ENCODE data around the gene RIPK4. TPM values are rescaled to one million over a fixed set of nuclear protein-coding genes. Genes with fewer than 3 reads are reported as not detected.

Gene RIPK4
- polyA plus RNA-seq, 1 donor from 2014 or later: not detected

DNA sequence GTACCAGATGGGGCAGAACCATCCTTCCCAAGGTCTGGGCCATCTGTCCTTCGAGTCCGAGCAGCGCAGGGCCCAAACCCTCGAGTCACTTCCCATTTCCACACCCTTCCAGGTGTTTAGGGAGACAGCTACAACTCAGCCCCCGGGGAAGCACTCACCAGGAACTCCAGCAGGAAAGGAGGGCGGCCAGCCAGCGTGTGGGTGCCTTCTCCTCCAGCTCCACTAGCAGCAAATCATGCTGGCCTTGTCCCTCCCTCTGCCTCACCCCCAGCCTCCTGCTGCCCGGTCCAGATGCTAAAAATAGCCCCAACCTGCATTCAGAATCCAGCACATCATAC, 56.1 kb downstream of the RIPK4 start:
- H3K9me3 ChIP-seq (ENCODE audit: low read length): no peaks in the 10 kb centered on the region
- no peak overlapping the region for H3K4me3 ChIP-seq (ENCODE audit: low read length)
- TF ChIP-seq EZH2 (IDR thresholded peaks at IDR 0.05; ENCODE audit: borderline replicate concordance, insufficient read depth, low read length, poor library complexity, severe bottlenecking): no peak
- no peak for TF ChIP-seq REST (IDR thresholded peaks at IDR 0.05; ENCODE audit: borderline replicate concordance)
- TF ChIP-seq TAF1 (IDR thresholded peaks at IDR 0.05; ENCODE audit: low read depth): no peak
- TF ChIP-seq MXI1 (conservative IDR thresholded peaks at IDR 0.05; ENCODE audit: poor library complexity, severe bottlenecking): no peak
- no peak for TF ChIP-seq EP300 (conservative IDR thresholded peaks at IDR 0.05; ENCODE audit: poor library complexity, severe bottlenecking)
- TF ChIP-seq SMC3 (conservative IDR thresholded peaks at IDR 0.05; ENCODE audit: poor library complexity): no peak
- no peak for TF ChIP-seq RAD21 (conservative IDR thresholded peaks at IDR 0.05)
- TF ChIP-seq POLR2AphosphoS5 (IDR thresholded peaks at IDR 0.05): no peak
- TF ChIP-seq, protein P1, sequence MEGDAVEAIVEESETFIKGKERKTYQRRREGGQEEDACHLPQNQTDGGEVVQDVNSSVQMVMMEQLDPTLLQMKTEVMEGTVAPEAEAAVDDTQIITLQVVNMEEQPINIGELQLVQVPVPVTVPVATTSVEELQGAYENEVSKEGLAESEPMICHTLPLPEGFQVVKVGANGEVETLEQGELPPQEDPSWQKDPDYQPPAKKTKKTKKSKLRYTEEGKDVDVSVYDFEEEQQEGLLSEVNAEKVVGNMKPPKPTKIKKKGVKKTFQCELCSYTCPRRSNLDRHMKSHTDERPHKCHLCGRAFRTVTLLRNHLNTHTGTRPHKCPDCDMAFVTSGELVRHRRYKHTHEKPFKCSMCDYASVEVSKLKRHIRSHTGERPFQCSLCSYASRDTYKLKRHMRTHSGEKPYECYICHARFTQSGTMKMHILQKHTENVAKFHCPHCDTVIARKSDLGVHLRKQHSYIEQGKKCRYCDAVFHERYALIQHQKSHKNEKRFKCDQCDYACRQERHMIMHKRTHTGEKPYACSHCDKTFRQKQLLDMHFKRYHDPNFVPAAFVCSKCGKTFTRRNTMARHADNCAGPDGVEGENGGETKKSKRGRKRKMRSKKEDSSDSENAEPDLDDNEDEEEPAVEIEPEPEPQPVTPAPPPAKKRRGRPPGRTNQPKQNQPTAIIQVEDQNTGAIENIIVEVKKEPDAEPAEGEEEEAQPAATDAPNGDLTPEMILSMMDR (IDR thresholded peaks at IDR 0.05; ENCODE audit: poor library complexity, severe bottlenecking): no peak
- H3K9me2 ChIP-seq (ENCODE audit: insufficient read depth, low read length): no peaks in the 10 kb centered on the region
- no peak overlapping the region for H3K4me2 ChIP-seq (ENCODE audit: low read length)
- no peaks in the 10 kb centered on the region for H3K27me3 ChIP-seq (ENCODE audit: insufficient read depth, low read depth, low read length)
- H2AFZ ChIP-seq (ENCODE audit: low read depth, low read length): no peak overlapping the region
- H3K27ac ChIP-seq (ENCODE audit: low read length): no peak overlapping the region
- H4K20me1 ChIP-seq (ENCODE audit: insufficient read depth): no peaks in the 10 kb centered on the region
- H3F3A ChIP-seq (ENCODE audit: insufficient read depth, low read length, poor library complexity, severe bottlenecking): no peaks in the 10 kb centered on the region
- no peak overlapping the region for H3K9ac ChIP-seq (ENCODE audit: low read length)
- no peaks in the 10 kb centered on the region for H3K36me3 ChIP-seq (ENCODE audit: insufficient read depth, low read length)
- no peaks in the 10 kb centered on the region for H3K79me2 ChIP-seq (replicated peaks; ENCODE audit: insufficient read depth, low read length)

DNA sequence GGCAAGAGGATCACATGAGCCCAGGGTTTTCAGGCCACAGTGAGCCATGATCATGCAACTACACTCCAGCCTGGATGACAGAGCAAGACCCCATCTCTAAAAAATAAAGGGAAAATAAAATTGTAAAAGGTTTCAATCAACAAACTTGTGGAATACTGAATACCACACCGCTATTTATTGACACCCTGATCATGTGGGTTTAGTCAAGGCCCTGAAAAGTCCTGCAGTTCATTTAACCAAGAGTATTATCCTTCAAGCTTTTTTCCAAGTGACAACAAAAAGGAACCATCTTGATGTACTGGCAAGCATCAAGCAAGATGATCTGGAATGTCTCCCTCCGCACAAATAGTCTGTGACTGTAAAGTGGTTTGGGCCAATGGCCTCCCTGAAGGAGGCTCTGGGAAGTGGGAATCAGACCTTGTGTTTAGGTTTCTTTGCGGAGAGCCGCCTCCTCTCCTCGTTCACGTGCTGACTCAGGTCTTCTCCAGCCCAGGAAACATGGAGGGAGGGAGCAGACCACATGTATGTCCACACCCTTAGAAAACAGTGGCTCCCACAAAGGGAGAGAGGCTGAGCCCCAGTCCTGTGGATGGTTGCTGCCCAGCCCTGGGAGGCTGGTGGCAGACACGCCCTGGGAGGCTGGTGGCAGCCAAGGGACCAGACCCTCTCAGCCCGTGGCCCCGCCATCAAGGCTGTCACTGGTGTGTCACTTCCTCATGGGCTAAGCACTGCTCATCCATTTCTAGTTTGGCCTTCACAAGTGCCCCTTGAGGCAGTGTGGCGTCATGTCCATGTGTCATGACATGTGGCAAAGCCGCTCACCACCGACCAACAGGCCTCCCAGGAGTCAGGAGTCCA, 56.7 kb downstream of the RIPK4 start:
- Histone ChIP-seq H3K9ac (ENCODE audit: low read length) (no peak overlapping the region), H3K27me3 (ENCODE audit: insufficient read depth, low read depth, low read length) (no peaks in the 10 kb centered on the region), H2AFZ (ENCODE audit: low read depth, low read length) (no peak overlapping the region), H3F3A (ENCODE audit: insufficient read depth, low read length, poor library complexity, severe bottlenecking) (no peaks in the 10 kb centered on the region), H3K9me3 (ENCODE audit: low read length) (no peaks in the 10 kb centered on the region), H3K4me3 (ENCODE audit: low read length) (no peak overlapping the region), H3K27ac (ENCODE audit: low read length) (no peak overlapping the region), H4K20me1 (ENCODE audit: insufficient read depth) (no peaks in the 10 kb centered on the region), H3K36me3 (ENCODE audit: insufficient read depth, low read length) (no peaks in the 10 kb centered on the region), H3K4me2 (ENCODE audit: low read length) (no peak overlapping the region), H3K79me2 (replicated peaks; ENCODE audit: insufficient read depth, low read length) (no peaks in the 10 kb centered on the region), H3K9me2 (ENCODE audit: insufficient read depth, low read length) (no peaks in the 10 kb centered on the region)
- TF ChIP-seq EP300 (conservative IDR thresholded peaks at IDR 0.05; ENCODE audit: poor library complexity, severe bottlenecking) (no peak), REST (IDR thresholded peaks at IDR 0.05; ENCODE audit: borderline replicate concordance) (no peak), POLR2AphosphoS5 (IDR thresholded peaks at IDR 0.05) (no peak), MXI1 (conservative IDR thresholded peaks at IDR 0.05; ENCODE audit: poor library complexity, severe bottlenecking) (no peak), RAD21 (conservative IDR thresholded peaks at IDR 0.05) (no peak), TAF1 (IDR thresholded peaks at IDR 0.05; ENCODE audit: low read depth) (no peak), SMC3 (conservative IDR thresholded peaks at IDR 0.05; ENCODE audit: poor library complexity) (no peak), EZH2 (IDR thresholded peaks at IDR 0.05; ENCODE audit: borderline replicate concordance, insufficient read depth, low read length, poor library complexity, severe bottlenecking) (no peak)
- TF ChIP-seq, protein P1 (IDR thresholded peaks at IDR 0.05; ENCODE audit: poor library complexity, severe bottlenecking): no peak
